PC-9 (cell line): Measurements from ENCODE around the gene EIF2S2.

Experiments used
- CTCF ChIP-seq: fragments of 200-600 bp; sonication (generic); conservative IDR thresholded peaks from 2 replicates; pipeline ENCODE4 v1.6.1; 2017; ENCODE audit warnings: mixed run types, antibody characterized with exemption, mild to moderate bottlenecking, moderate library complexity
- EZH2 ChIP-seq: fragments of 200-600 bp; sonication (generic); IDR thresholded peaks from 2 replicates; pipeline ENCODE4 v1.8.0; 2017; ENCODE audit warnings: antibody characterized with exemption, low read depth

GRCh38 chr20:34055290-34055689 lies 56.8 kb downstream of the EIF2S2 start:
- no peak for TF ChIP-seq CTCF
- no peak for TF ChIP-seq EZH2
